Lung (tissue), 12 donors: ENCODE data around the gene SPHK2. TPM values are rescaled to one million over a fixed set of nuclear protein-coding genes. Genes with fewer than 3 reads are reported as not detected.

Experiments used
- ATAC-seq: fragments of 200-7000 bp; cut with Tn5 transposase; one replicate; pipeline ENCODE4 v1.9.1; 2020; ENCODE audit warnings: moderate number of reproducible peaks; ENCODE audit not compliant: insufficient read depth, low FRiP score
- DNase-seq, 3 donors: peaks; one replicate each; pipeline ENCODE4 v3.0.0-alpha.2; 2013 to 2017
- H3K27ac ChIP-seq, 2 donors: one replicate each; pipeline ENCODE4 v1.5.1; 2013; ENCODE audit warnings: mild to moderate bottlenecking in 2 of 2, moderate library complexity in 2 of 2, control low read depth in 1 of 2, inconsistent platforms in 1 of 2, low read depth in 1 of 2, low read length in 1 of 2
- H3K27me3 ChIP-seq, 3 donors: one replicate each; pipeline ENCODE4 v1.5.1; 2013; ENCODE audit warnings: low read length in 2 of 3; ENCODE audit not compliant: control insufficient read depth in 3 of 3, insufficient read depth in 3 of 3
- H3K36me3 ChIP-seq, 4 donors: one replicate each; pipeline ENCODE4 v1.5.1; 2013; ENCODE audit warnings: low read length in 4 of 4, mild to moderate bottlenecking in 1 of 4, moderate library complexity in 1 of 4; ENCODE audit not compliant: control insufficient read depth in 4 of 4, insufficient read depth in 4 of 4
- H3K4me1 ChIP-seq, 5 donors: one replicate each; pipeline ENCODE4 v1.5.1; 2013; ENCODE audit warnings: low read length in 5 of 5, mild to moderate bottlenecking in 2 of 5, moderate library complexity in 1 of 5; ENCODE audit not compliant: control insufficient read depth in 5 of 5, insufficient read depth in 5 of 5
- H3K4me3 ChIP-seq: one replicate; pipeline ENCODE4 v1.5.1; 2013; ENCODE audit warnings: mild to moderate bottlenecking, control low read depth, moderate library complexity
- H3K9ac ChIP-seq, 2 donors: one replicate each; pipeline ENCODE4 v1.5.1; 2013; ENCODE audit warnings: low read length in 2 of 2, control low read depth in 1 of 2; ENCODE audit not compliant: insufficient read depth in 1 of 2
- H3K9me3 ChIP-seq, 4 donors: one replicate each; pipeline ENCODE4 v1.5.1; 2013; ENCODE audit warnings: low read length in 3 of 4, mild to moderate bottlenecking in 1 of 4, moderate library complexity in 1 of 4; ENCODE audit not compliant: control insufficient read depth in 4 of 4, insufficient read depth in 3 of 4
- CTCF ChIP-seq: IDR thresholded peaks from 2 replicates; pipeline ENCODE4 v1.5.1; 2012; ENCODE audit warnings: mild to moderate bottlenecking; ENCODE audit errors: control extremely low read depth, extremely low read depth
- WGBS, 2 donors: extraction: QIAGEN DNeasy Blood & Tissue Kit; methylation state at CpG; one replicate each; pipeline ENCODE4 v1.1.7; 2013; 5-methylcytosine and 5-hydroxymethylcytosine counted together
- polyA plus RNA-seq, 2 donors: library from polyadenylated mRNA; stranded (reverse); fragments of 200-250 nt; gene quantifications; one replicate each; pipeline ENCODE4 v1.2.1, GENCODE V29; 2013
- total RNA-seq, 2 donors: library from RNA; depleted of rRNA in 1 of 2; stranded (reverse); fragments of >200 nt in 1 of 2; gene quantifications; one replicate each; pipeline ENCODE4 v1.2.1, GENCODE V29; 2014 to 2021
- donor health status: control.
- donor health status: control.
- donor health status: Bipolar disorder and iron deficiency.
- donor health status: healthy.
- donor health status: DM: yes; HTN: yes; CAD: no.

SPHK2 gene
- total and polyA plus RNA-seq, 4 donors, result 10.3 to 35.3 (median 19.0) TPM

- Histone ChIP-seq H3K9me3 (no peaks in the 10 kb centered on the region), H3K4me1 (peaks cover 2 to 24% (median 9%) of the 10 kb centered on the region in 5 donors), H3K27ac (peak overlapping the region in 1 of 2 donors; percentile 12), H3K4me3 (no peak overlapping the region), H3K36me3 (peaks cover 0 to 15% (median 3%) of the 10 kb centered on the region in 4 donors), H3K9ac (no peak overlapping the region), H3K27me3 (no peaks in the 10 kb centered on the region)
- no peak for TF ChIP-seq CTCF
- ATAC-seq (no peak), DNase-seq (no peak)
- WGBS, 2 donors, result 81 to 83% methylated on average over 34 of the region's 34 CpGs
Measured at GRCh38 chr19:48628486-48629296, 9.4 kb downstream of the SPHK2 start.

GRCh38 chr19:48629297-48629598, 9.9 kb downstream of the SPHK2 start:
- H3K9me3 ChIP-seq, result no peaks in the 10 kb centered on the region
- ATAC-seq (no peak), DNase-seq (no peak)
- peak overlapping the region in 1 of 2 donors; percentile 79 for H3K27ac ChIP-seq
- H3K27me3 ChIP-seq, result no peaks in the 10 kb centered on the region
- WGBS, 2 donors, result 95% methylated on average over 22 of the region's 22 CpGs
- no peak for TF ChIP-seq CTCF
- H3K9ac ChIP-seq, result no peak overlapping the region
- peaks cover 0 to 15% (median 3%) of the 10 kb centered on the region in 4 donors for H3K36me3 ChIP-seq
- H3K4me3 ChIP-seq, result no peak overlapping the region
- peaks cover 3 to 28% (median 14%) of the 10 kb centered on the region in 5 donors for H3K4me1 ChIP-seq

- Histone ChIP-seq H3K36me3 (peaks cover 0 to 15% (median 3%) of the 10 kb centered on the region in 4 donors), H3K9me3 (no peaks in the 10 kb centered on the region), H3K4me3 (no peak overlapping the region), H3K9ac (no peak overlapping the region), H3K27me3 (no peaks in the 10 kb centered on the region), H3K27ac (peak overlapping the region in 1 of 2 donors; percentile 79), H3K4me1 (peaks cover 3 to 28% (median 12%) of the 10 kb centered on the region in 5 donors)
- TF ChIP-seq CTCF, result no peak
- ATAC-seq, result no peak
- 68 to 72% methylated on average over 44 to 48 of the region's 48 CpGs for WGBS, 2 donors
- DNase-seq, result peak in 2 of 3 donors; percentile 46 to 58
Measured at GRCh38 chr19:48629599-48630295, 10.4 kb downstream of the SPHK2 start.
